ENCODE data around the gene WWOX. TPM values are rescaled to one million over a fixed set of nuclear protein-coding genes. Genes with fewer than 3 reads are reported as not detected.

Gene WWOX
- total and polyA plus RNA-seq, 2 donors (not counting 1 experiment from before 2014, with no cell fraction given) = 10.5 to 42.3 TPM

DNA sequence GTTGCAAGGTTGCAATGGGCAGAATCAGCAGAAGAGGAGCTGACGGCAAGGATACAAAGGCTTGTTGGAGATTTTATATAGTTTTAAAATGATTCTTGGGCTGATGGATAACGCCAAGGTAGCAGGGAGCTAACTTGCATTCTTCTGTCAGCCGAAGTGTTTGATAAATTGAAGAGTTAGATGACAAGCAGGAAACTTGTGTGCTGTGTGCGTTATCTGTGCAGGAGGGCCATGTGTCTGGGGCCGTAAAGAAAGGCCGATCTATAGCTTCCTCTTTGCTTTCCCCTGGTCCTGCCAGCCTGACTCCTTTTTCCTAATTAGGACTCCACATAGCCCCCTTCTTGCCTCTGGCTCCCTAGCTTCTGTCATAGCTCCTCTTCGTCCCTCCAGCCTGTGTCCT lies 6.7 kb upstream of the WWOX start:
- Mint-ChIP-seq H3K9me3 (ENCODE audit: insufficient read depth) (no peaks in the 10 kb centered on the region), H3K27me3 (peaks cover 26% of the 10 kb centered on the region), H3K27ac (no peak overlapping the region), H3K4me3 (no peak overlapping the region), H3K4me1 (no peaks in the 10 kb centered on the region)
- 35% methylated on average over 7 of the region's 7 CpGs for WGBS (ENCODE audit: insufficient coverage)
- H4K20me1 ChIP-seq (ENCODE audit: control insufficient read depth, insufficient read depth, low read length, poor library complexity, severe bottlenecking) = no peaks in the 10 kb centered on the region
- H3K4me3 ChIP-seq (ENCODE audit: control extremely low read depth in 1 of 5, extremely low read depth in 1 of 5, insufficient read depth in 1 of 5, low read depth in 2 of 5, low read length in 4 of 5) = no peak overlapping the region
- no peaks in the 10 kb centered on the region for H3K36me3 ChIP-seq (replicated peaks in 1 of 2; ENCODE audit: control extremely low read depth in 1 of 2, control insufficient read depth in 1 of 2, extremely low read depth in 1 of 2, insufficient read depth in 2 of 2, low read length in 1 of 2)
- no peaks in the 10 kb centered on the region for H3K79me2 ChIP-seq (ENCODE audit: control insufficient read depth, insufficient read depth, low read length)
- intact Hi-C loops (cut with micrococcal nuclease) = no loop called here
- DNase-seq (no peak), ATAC-seq (ENCODE audit: low read depth) (no peak)
- no peaks in the 10 kb centered on the region for H3K4me1 ChIP-seq (ENCODE audit: control insufficient read depth in 2 of 2, insufficient read depth in 2 of 2, low read length in 2 of 2)
- H3K27me3 ChIP-seq (replicated peaks in 1 of 4; ENCODE audit: control extremely low read depth in 1 of 4, control insufficient read depth in 3 of 4, insufficient read depth in 4 of 4, low read length in 3 of 4) = no peaks in the 10 kb centered on the region
- H2AFZ ChIP-seq (ENCODE audit: insufficient read depth, low read depth, low read length, poor library complexity, severe bottlenecking) = no peak overlapping the region
- TF ChIP-seq, protein P1, sequence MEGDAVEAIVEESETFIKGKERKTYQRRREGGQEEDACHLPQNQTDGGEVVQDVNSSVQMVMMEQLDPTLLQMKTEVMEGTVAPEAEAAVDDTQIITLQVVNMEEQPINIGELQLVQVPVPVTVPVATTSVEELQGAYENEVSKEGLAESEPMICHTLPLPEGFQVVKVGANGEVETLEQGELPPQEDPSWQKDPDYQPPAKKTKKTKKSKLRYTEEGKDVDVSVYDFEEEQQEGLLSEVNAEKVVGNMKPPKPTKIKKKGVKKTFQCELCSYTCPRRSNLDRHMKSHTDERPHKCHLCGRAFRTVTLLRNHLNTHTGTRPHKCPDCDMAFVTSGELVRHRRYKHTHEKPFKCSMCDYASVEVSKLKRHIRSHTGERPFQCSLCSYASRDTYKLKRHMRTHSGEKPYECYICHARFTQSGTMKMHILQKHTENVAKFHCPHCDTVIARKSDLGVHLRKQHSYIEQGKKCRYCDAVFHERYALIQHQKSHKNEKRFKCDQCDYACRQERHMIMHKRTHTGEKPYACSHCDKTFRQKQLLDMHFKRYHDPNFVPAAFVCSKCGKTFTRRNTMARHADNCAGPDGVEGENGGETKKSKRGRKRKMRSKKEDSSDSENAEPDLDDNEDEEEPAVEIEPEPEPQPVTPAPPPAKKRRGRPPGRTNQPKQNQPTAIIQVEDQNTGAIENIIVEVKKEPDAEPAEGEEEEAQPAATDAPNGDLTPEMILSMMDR (IDR thresholded peaks at IDR 0.05) = no peak
- no peak for TF ChIP-seq EZH2 (IDR thresholded peaks at IDR 0.05; ENCODE audit: borderline replicate concordance, insufficient read depth, low read depth, low read length, poor library complexity, severe bottlenecking)
- no peak overlapping the region for H3K9ac ChIP-seq (ENCODE audit: low read length)
- H3K27ac ChIP-seq (ENCODE audit: low read length in 2 of 2) = no peak overlapping the region
- no peak overlapping the region for H3K4me2 ChIP-seq (replicated peaks; ENCODE audit: low read depth, low read length, poor library complexity, severe bottlenecking)
- no peaks in the 10 kb centered on the region for H3K9me3 ChIP-seq (ENCODE audit: control extremely low read depth in 1 of 3, control insufficient read depth in 2 of 3, insufficient read depth in 1 of 3, low read length in 2 of 3)
- ChIA-PET CTCF (no interaction called here), POLR2A (no interaction called here)

- 100% methylated on average over 1 of the region's 3 CpGs for WGBS (ENCODE audit: insufficient coverage)
- Histone ChIP-seq H3K9ac (ENCODE audit: low read length) (no peak overlapping the region), H4K20me1 (ENCODE audit: control insufficient read depth, insufficient read depth, low read length, poor library complexity, severe bottlenecking) (no peaks in the 10 kb centered on the region), H3K36me3 (replicated peaks in 1 of 2; ENCODE audit: control extremely low read depth in 1 of 2, control insufficient read depth in 1 of 2, extremely low read depth in 1 of 2, insufficient read depth in 2 of 2, low read length in 1 of 2) (no peaks in the 10 kb centered on the region), H2AFZ (ENCODE audit: insufficient read depth, low read depth, low read length, poor library complexity, severe bottlenecking) (no peak overlapping the region), H3K79me2 (ENCODE audit: control insufficient read depth, insufficient read depth, low read length) (no peaks in the 10 kb centered on the region), H3K4me1 (ENCODE audit: control insufficient read depth in 2 of 2, insufficient read depth in 2 of 2, low read length in 2 of 2) (peaks cover 4 to 6% of the 10 kb centered on the region in 2 donors), H3K4me2 (replicated peaks; ENCODE audit: low read depth, low read length, poor library complexity, severe bottlenecking) (no peak overlapping the region), H3K27me3 (replicated peaks in 1 of 4; ENCODE audit: control extremely low read depth in 1 of 4, control insufficient read depth in 3 of 4, insufficient read depth in 4 of 4, low read length in 3 of 4) (no peaks in the 10 kb centered on the region), H3K4me3 (ENCODE audit: control extremely low read depth in 1 of 5, extremely low read depth in 1 of 5, insufficient read depth in 1 of 5, low read depth in 2 of 5, low read length in 4 of 5) (no peak overlapping the region), H3K27ac (ENCODE audit: low read length in 2 of 2) (no peak overlapping the region), H3K9me3 (ENCODE audit: control extremely low read depth in 1 of 3, control insufficient read depth in 2 of 3, insufficient read depth in 1 of 3, low read length in 2 of 3) (no peaks in the 10 kb centered on the region)
- ATAC-seq (ENCODE audit: low read depth) = no peak
- Mint-ChIP-seq H3K4me3 (no peak overlapping the region), H3K9me3 (ENCODE audit: insufficient read depth) (no peaks in the 10 kb centered on the region), H3K27me3 (peaks cover 26% of the 10 kb centered on the region), H3K4me1 (peaks cover 6% of the 10 kb centered on the region), H3K27ac (no peak overlapping the region)
- no peak for DNase-seq
- TF ChIP-seq EZH2 (IDR thresholded peaks at IDR 0.05; ENCODE audit: borderline replicate concordance, insufficient read depth, low read depth, low read length, poor library complexity, severe bottlenecking) = no peak
- TF ChIP-seq, protein P1 (IDR thresholded peaks at IDR 0.05) = no peak
- CTCF ChIA-PET = no interaction called here
- POLR2A ChIA-PET = no interaction called here
- intact Hi-C loops (cut with micrococcal nuclease) = no loop called here
Measured at GRCh38 chr16:78094166-78094565, 5.3 kb upstream of the WWOX start.
